22Rv1 (cell line): Measurements from ENCODE around the gene NRK.
"Not testable (repeated sequence)": the region's sequence is repeated elsewhere in the genome, so short reads cannot be mapped to it uniquely, and the experiment has no call there.

ENCODE experiments used
- H3K27ac ChIP-seq: fragments of 450-650 bp; 2 replicates; pipeline ENCODE4 v1.5.1; 2017
- CTCF ChIP-seq: fragments of 450-650 bp; IDR thresholded peaks from 2 replicates; pipeline ENCODE4 v1.5.1; 2017; ENCODE audit warnings: mild to moderate bottlenecking
- ZFX ChIP-seq: fragments of 450-650 bp; IDR thresholded peaks from 2 replicates; pipeline ENCODE4 v1.6.1; 2017; ENCODE audit warnings: antibody characterized with exemption, borderline replicate concordance

The NRK gene

DNA sequence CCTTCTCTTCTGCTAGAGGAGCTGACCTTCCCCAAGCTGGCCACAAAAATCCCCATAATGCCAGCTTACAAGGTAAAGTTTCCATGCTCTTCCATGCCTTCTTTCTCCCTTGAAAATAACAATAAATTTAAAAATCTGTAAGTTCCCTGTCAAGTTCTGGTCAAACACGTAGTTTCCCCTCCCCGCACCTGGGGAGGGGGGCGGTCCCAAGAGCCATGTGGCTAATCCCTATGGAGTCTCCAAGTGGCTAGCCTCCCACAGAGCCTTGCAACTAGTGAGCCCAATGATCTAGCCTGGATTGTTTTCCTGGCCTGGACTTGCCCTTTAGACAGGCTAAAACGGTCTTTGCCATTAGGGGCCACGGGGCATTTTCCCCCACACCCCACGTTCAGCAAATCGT lies 2.1 kb upstream of the NRK start:
- no peak overlapping the region for H3K27ac ChIP-seq
- no peak for TF ChIP-seq CTCF
- no peak for TF ChIP-seq ZFX

GRCh38 chrX:105821471-105822121 lies 743 bp upstream of the NRK start:
- H3K27ac ChIP-seq, result no peak overlapping the region
- no peak for TF ChIP-seq ZFX
- TF ChIP-seq CTCF, result no peak

- TF ChIP-seq ZFX (no peak), CTCF (no peak)
Observed at GRCh38 chrX:105823092-105823455, 735 bp downstream of the NRK start.

GRCh38 chrX:105829011-105829410 lies 6.7 kb downstream of the NRK start:
- TF ChIP-seq ZFX, result no peak
- TF ChIP-seq CTCF, result no peak
- H3K27ac ChIP-seq, result no peak overlapping the region

More at GRCh38 chrX:105823092-105823455, 735 bp downstream of the NRK start:
- no peak overlapping the region for H3K27ac ChIP-seq

DNA sequence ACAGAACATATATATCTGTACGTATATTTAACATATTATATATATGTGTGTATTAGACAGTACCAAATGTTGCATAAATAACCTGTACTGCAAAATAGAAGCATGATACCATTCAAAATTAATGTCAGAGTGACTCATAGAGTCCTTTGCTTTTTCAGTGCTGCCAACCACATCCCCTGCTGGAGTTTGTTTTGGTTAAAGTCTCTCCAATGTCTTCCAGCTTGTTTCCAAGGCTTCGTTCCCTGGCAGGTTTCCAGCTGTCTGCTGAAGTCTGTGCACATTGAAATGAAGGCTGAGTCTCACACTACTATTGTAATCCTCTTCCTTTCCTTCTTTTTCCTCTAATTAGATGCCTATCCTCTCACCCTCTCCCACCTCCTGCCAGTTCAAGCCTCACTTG lies 14.9 kb downstream of the NRK start:
- TF ChIP-seq ZFX (no peak), CTCF (no peak)
- no peak overlapping the region for H3K27ac ChIP-seq

DNA sequence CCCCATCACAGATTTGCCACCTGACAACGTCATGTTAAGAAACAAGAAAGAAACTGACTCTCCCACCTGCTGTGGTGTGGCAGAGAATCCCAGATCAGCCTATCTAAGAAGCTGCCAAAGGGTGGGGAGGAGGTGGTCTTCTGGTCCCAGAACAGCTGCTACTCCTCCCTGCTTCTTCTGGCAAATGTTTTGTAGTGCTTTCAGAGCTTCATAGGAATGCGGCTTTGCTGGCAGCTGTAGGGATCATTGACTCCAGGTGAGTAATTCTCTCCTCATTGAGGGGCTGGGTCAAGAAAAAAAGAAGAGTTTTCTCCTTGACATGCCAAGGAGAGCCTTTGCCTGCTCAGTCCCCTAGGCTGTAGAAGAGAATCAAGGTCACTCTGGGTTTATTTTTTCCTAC lies 23.3 kb downstream of the NRK start:
- no peak overlapping the region for H3K27ac ChIP-seq
- TF ChIP-seq ZFX (no peak), CTCF (no peak)

GRCh38 chrX:105850100-105850499 lies 27.8 kb downstream of the NRK start:
- H3K27ac ChIP-seq, result not testable (repeated sequence)

GRCh38 chrX:105865709-105866108 lies 43.4 kb downstream of the NRK start:
- TF ChIP-seq ZFX (no peak), CTCF (no peak)
- no peak overlapping the region for H3K27ac ChIP-seq
